Tibial artery (tissue), 4 donors: Measurements from ENCODE around the gene SULT1B1.

Source experiments
- DNase-seq, 2 donors: peaks; one replicate each; pipeline ENCODE4 v3.0.0-alpha.2; 2019
- H3K27ac ChIP-seq, 2 donors: fragments of 200-600 bp; sonication (generic) in 1 of 2; 1 replicate in 1 of 2; 2 replicates in 1 of 2; pipeline ENCODE4 v1.5.1; 2018 to 2019; ENCODE audit warnings: mild to moderate bottlenecking in 1 of 2
- H3K27me3 ChIP-seq, 2 donors: fragments of 200-600 bp; sonication (generic) in 1 of 2; one replicate each; pipeline versions ENCODE4 v1.5.1 to v1.6.0; 2016 to 2019
- H3K36me3 ChIP-seq, 3 donors: fragments of 200-600 bp; sonication (generic) in 2 of 3; one replicate each; pipeline ENCODE4 v1.5.1; 2016 to 2019; ENCODE audit warnings: mild to moderate bottlenecking in 2 of 3
- H3K4me1 ChIP-seq, 4 donors: fragments of 200-600 bp; sonication (generic) in 2 of 4; 1 replicate in 3 of 4; 2 replicates in 1 of 4; pipeline ENCODE4 v1.5.1; 2016 to 2019
- H3K4me3 ChIP-seq, 2 donors: fragments of 200-600 bp; sonication (generic) in 1 of 2; 1 replicate in 1 of 2; 2 replicates in 1 of 2; pipeline ENCODE4 v1.5.1; 2018 to 2019; ENCODE audit warnings: mild to moderate bottlenecking in 2 of 2
- H3K9me3 ChIP-seq, 3 donors: fragments of 200-600 bp; sonication (generic) in 1 of 3; one replicate each; pipeline ENCODE4 v1.5.1; 2016 to 2019
- CTCF ChIP-seq, 2 experiments: fragments of 200-600 bp in 1 of 2; fragments of 450-650 bp in 1 of 2; IDR thresholded peaks; one replicate each; pipeline ENCODE4 v1.5.1; 2017 to 2019; ENCODE audit warnings: antibody characterized with exemption in 2 of 2, mild to moderate bottlenecking in 1 of 2, moderate library complexity in 1 of 2
- intact Hi-C: fragments of 100-400 bp; cut with DNase I; formaldehyde crosslinking; loops from one replicate; pipeline ENCODE4 v1.15.0; 2023; ENCODE audit warnings: low total_unique reads

SULT1B1 gene

GRCh38 chr4:69785211-69785831 lies 24.9 kb upstream of the SULT1B1 start:
- H3K4me1 ChIP-seq, result no peaks in the 10 kb centered on the region
- intact Hi-C loops, result no loop called here
- H3K9me3 ChIP-seq, result peaks cover 0 to 6% (median 0%) of the 10 kb centered on the region in 3 donors
- no peak overlapping the region for H3K27ac ChIP-seq
- no peak for DNase-seq
- no peaks in the 10 kb centered on the region for H3K36me3 ChIP-seq
- H3K27me3 ChIP-seq, result no peaks in the 10 kb centered on the region
- H3K4me3 ChIP-seq, result no peak overlapping the region
- no peak for TF ChIP-seq CTCF (IDR thresholded peaks at IDR 0.05)

DNA sequence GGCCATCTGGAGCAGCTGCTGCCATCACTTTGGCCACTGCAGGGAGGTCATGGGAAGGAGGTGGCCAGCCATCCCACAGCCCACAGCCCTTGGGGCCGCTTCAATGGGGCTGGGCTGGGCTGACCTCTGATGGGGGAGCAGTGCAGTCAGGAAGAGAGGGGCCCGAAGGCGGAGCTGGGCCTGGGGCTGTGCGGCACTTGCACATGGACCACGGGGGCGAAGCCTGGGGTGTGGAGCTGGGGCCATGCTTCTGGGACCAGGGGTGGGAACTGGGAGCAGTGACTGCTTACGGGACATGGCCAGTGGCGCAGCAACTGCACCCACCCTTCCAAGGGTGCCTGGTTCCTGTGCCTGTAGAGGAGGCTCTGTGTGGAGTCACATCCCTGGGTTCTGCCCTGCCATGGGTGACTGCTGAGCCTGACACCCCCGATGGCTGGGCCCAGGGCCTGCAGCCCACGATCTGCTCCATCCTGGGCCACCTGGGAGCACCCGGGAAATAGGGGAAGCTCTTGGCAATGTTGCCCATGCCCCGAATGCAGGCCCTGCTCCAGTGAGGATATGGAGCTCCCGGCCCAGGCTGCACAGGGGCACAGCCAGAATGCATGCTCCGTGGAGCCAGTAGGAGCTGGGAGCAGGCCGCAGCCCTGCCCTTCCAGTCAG lies 22.4 kb upstream of the SULT1B1 start:
- intact Hi-C loops, result no loop called here
- Histone ChIP-seq H3K27ac (no peak overlapping the region), H3K4me1 (no peaks in the 10 kb centered on the region), H3K4me3 (no peak overlapping the region), H3K27me3 (no peaks in the 10 kb centered on the region), H3K9me3 (peaks cover 0 to 6% (median 0%) of the 10 kb centered on the region in 3 donors), H3K36me3 (no peaks in the 10 kb centered on the region)
- no peak for TF ChIP-seq CTCF (IDR thresholded peaks at IDR 0.05)
- no peak for DNase-seq

DNA sequence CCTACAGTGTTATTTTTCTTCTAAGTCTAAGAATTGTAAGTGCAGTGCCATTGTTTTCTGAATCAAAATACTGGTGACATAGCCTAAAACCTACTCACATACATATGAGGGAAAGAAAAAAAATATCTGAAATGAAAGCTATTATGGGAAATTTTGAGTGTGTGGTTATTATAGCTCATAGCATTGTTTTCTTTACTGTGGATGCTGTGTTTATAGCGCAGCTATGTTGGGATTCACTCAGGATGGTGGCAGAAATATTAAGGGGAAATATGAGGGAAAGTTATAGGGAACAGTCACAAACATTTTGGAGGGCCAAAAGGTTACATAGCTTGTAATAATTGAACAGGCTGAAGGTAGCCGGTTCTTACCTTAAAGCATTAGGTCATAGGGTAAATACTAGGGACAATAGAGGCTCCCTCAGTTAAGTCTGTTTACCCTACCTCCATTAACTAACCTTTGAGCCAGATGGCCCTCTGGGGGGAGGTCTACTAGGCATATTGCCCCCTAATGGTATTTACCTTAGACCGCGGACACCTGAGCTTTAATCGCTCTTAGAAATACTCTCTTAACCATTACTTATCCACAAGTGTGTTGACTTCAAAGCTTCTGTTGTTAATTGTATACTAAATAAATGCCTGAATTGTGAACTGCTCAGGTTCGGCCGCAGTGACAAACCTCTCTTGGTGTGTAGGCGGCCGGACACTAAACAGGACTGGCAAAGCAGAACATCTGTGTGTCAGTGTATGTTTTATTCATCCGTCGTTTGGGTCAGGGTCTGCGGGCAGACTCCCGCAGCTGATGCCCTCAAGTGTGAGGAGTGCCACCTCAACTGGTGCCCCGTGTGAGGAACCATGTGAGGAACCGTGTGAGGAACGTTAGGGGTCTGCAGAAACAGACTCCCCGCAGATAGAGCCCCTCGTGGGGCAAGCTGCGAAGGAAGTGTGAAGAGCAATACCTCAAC lies 21.3 kb upstream of the SULT1B1 start:
- Histone ChIP-seq H3K4me1 (no peaks in the 10 kb centered on the region), H3K36me3 (no peaks in the 10 kb centered on the region), H3K4me3 (no peak overlapping the region), H3K27ac (no peak overlapping the region), H3K9me3 (peaks cover 0 to 6% (median 0%) of the 10 kb centered on the region in 3 donors), H3K27me3 (no peaks in the 10 kb centered on the region)
- intact Hi-C loops, result no loop called here
- TF ChIP-seq CTCF (IDR thresholded peaks at IDR 0.05), result no peak
- DNase-seq, result no peak

GRCh38 chr4:69780141-69780540 lies 19.7 kb upstream of the SULT1B1 start:
- intact Hi-C loops, result no loop called here
- no peaks in the 10 kb centered on the region for H3K4me1 ChIP-seq
- H3K4me3 ChIP-seq, result no peak overlapping the region
- DNase-seq, result no peak
- no peak overlapping the region for H3K27ac ChIP-seq
- H3K36me3 ChIP-seq, result no peaks in the 10 kb centered on the region
- no peak for TF ChIP-seq CTCF (IDR thresholded peaks at IDR 0.05)
- no peaks in the 10 kb centered on the region for H3K27me3 ChIP-seq
- H3K9me3 ChIP-seq, result peaks cover 0 to 6% (median 0%) of the 10 kb centered on the region in 3 donors

DNA sequence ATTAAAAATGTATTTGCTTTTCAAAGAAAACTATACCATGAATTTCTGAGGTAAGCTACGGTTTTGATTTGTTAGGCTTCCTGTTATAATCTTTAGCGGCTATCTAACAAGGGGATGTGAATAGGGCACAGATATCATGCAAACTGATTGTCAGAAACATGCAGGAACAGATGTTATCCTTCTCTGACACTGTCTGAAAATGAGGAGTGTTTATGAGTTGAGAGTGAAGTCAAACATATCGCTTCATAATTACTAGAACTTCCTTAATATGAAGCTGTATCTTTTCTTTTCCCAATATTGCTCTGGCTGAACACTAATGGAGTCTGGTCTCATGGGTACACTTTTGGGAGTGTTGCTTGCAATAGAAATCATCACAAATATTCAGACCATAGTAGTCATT lies 16.3 kb upstream of the SULT1B1 start:
- intact Hi-C loops, result no loop called here
- H3K27ac ChIP-seq, result no peak overlapping the region
- no peaks in the 10 kb centered on the region for H3K9me3 ChIP-seq
- no peak overlapping the region for H3K4me3 ChIP-seq
- H3K4me1 ChIP-seq, result no peaks in the 10 kb centered on the region
- DNase-seq, result no peak
- H3K36me3 ChIP-seq, result no peaks in the 10 kb centered on the region
- H3K27me3 ChIP-seq, result no peaks in the 10 kb centered on the region
- no peak for TF ChIP-seq CTCF (IDR thresholded peaks at IDR 0.05)
